Smooth muscle cell (in vitro differentiated cells): ENCODE measurements around the gene GIMAP7. TPM values are rescaled to one million over a fixed set of nuclear protein-coding genes. Genes with fewer than 3 reads are reported as not detected.
"Not testable (repeated sequence)": the region's sequence is repeated elsewhere in the genome, so short reads cannot be mapped to it uniquely, and the experiment has no call there.

ENCODE experiments used
- DNase-seq: peaks from one replicate; lab custom pipeline; 2025; ENCODE audit not compliant: unreplicated experiment; lab: John Stamatoyannopoulos, UW
- H2AFZ ChIP-seq: fragments of 200-600 bp; sonication (generic); 2 replicates; pipeline ENCODE4 v1.6.0; 2016; ENCODE audit warnings: antibody characterized with exemption, low read depth, mild to moderate bottlenecking
- H3F3A ChIP-seq: fragments of 200-600 bp; sonication (generic); 2 replicates; pipeline ENCODE4 v1.6.0; 2017; ENCODE audit warnings: antibody characterized with exemption, low read depth
- H3K27ac ChIP-seq: fragments of 200-600 bp; sonication (generic); 2 replicates; pipeline ENCODE4 v1.5.1; 2016; ENCODE audit warnings: low read depth, mild to moderate bottlenecking
- H3K27me3 ChIP-seq: fragments of 200-600 bp; sonication (generic); 2 replicates; pipeline ENCODE4 v1.6.1; 2016; ENCODE audit warnings: low read depth, mild to moderate bottlenecking
- H3K36me3 ChIP-seq: fragments of 200-600 bp; sonication (generic); 2 replicates; pipeline ENCODE4 v1.5.1; 2016; ENCODE audit warnings: low read depth
- H3K4me1 ChIP-seq: fragments of 200-600 bp; sonication (generic); 2 replicates; pipeline ENCODE4 v1.5.1; 2016; ENCODE audit warnings: low read depth
- H3K4me2 ChIP-seq: fragments of 200-600 bp; sonication (generic); 2 replicates; pipeline ENCODE4 v1.6.0; 2016; ENCODE audit warnings: mild to moderate bottlenecking
- H3K4me3 ChIP-seq: fragments of 200-600 bp; sonication (generic); 2 replicates; pipeline ENCODE4 v1.5.1; 2016; ENCODE audit warnings: mild to moderate bottlenecking
- H3K79me2 ChIP-seq: fragments of 200-600 bp; sonication (generic); 2 replicates; pipeline ENCODE4 v1.6.0; 2016; ENCODE audit warnings: low read depth, mild to moderate bottlenecking
- H3K9ac ChIP-seq: fragments of 200-600 bp; sonication (generic); 2 replicates; pipeline ENCODE4 v1.6.0; 2016; ENCODE audit warnings: low read depth
- H3K9me3 ChIP-seq: fragments of 200-600 bp; sonication (generic); replicated peaks from 2 replicates; pipeline ENCODE4 v1.5.1; 2016; ENCODE audit warnings: low read depth
- H4K20me1 ChIP-seq: fragments of 200-600 bp; sonication (generic); 2 replicates; pipeline ENCODE4 v1.6.0; 2016; ENCODE audit warnings: low read depth
- CTCF ChIP-seq: fragments of 200-600 bp; sonication (generic); IDR thresholded peaks from 2 replicates; pipeline ENCODE4 v1.5.1; 2017; ENCODE audit warnings: borderline replicate concordance, mild to moderate bottlenecking, antibody characterized with exemption; ENCODE audit not compliant: insufficient read depth, poor library complexity, severe bottlenecking
- WGBS: methylation state at CpG from one replicate; pipeline ENCODE4 v1.1.7; 2016; ENCODE audit warnings: low lambda C conversion rate; 5-methylcytosine and 5-hydroxymethylcytosine counted together
- polyA plus RNA-seq: library from polyadenylated mRNA; unstranded; fragments of >200 nt; fragmentation: Nextera tagmentation; extraction: Ambion mirVana; gene quantifications from 2 replicates; pipeline ENCODE4 v1.2.1, GENCODE V29; 2016
- total RNA-seq: library from RNA; depleted of rRNA; stranded (reverse); fragments of >200 nt; gene quantifications from 2 replicates; pipeline ENCODE4 v1.2.3, GENCODE V29; 2014

The GIMAP7 gene
- total and polyA plus RNA-seq, 2 experiments from 2014 or later, result not detected

DNA sequence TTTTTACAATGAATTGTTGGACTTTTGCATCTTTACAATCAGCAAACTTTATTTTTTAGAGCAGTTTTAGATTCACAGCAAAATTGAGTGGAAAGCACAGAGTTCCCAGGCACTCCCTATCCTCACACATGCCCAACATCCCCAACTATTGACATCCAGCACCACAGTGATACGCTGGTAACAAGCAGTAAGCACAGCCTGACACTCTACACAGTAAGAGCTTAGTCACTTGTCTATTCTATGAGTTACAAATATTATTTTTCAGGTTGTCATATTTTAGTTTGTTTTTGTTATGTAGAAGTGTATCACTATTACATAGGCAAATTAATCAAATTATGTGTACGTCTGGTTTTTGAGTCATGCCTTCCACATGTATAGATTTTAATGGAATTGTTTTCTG, 27.0 kb upstream of the GIMAP7 start:
- Histone ChIP-seq H3F3A (no peaks in the 10 kb centered on the region), H3K4me2 (no peak overlapping the region), H3K27me3 (no peaks in the 10 kb centered on the region), H3K4me3 (no peak overlapping the region), H3K9me3 (no peaks in the 10 kb centered on the region), H3K36me3 (no peaks in the 10 kb centered on the region), H4K20me1 (no peaks in the 10 kb centered on the region), H3K4me1 (no peaks in the 10 kb centered on the region), H3K9ac (no peak overlapping the region), H3K79me2 (no peaks in the 10 kb centered on the region), H2AFZ (no peak overlapping the region), H3K27ac (no peak overlapping the region)
- 85% methylated on average over 2 of the region's 2 CpGs for WGBS
- no peak for DNase-seq
- no peak for TF ChIP-seq CTCF

DNA sequence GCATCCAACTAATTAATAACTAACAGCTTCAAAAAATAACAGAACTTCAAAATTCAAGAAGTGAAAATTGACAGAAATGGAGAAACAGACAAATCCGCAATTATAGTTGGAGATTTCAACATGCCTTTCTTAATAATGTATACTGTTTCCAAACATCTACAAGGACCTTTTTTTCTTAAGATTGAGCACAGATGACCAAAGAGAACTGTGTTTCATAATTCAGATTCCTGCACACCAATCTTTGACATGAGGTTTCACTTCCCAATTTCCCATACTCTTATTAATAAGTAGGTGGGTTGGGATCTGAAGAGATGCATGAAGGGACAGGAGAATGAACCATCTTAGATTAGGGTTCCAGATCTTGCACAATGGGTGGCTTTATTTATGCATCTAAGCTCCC, 24.9 kb upstream of the GIMAP7 start:
- TF ChIP-seq CTCF, result no peak
- WGBS, result 85% methylated on average over 1 of the region's 1 CpG
- no peaks in the 10 kb centered on the region for H3K9me3 ChIP-seq
- H3K4me2 ChIP-seq, result no peak overlapping the region
- DNase-seq, result no peak
- no peaks in the 10 kb centered on the region for H4K20me1 ChIP-seq
- H3K9ac ChIP-seq, result no peak overlapping the region
- H3K36me3 ChIP-seq, result no peaks in the 10 kb centered on the region
- H3K4me3 ChIP-seq, result no peak overlapping the region
- no peak overlapping the region for H3K27ac ChIP-seq
- no peaks in the 10 kb centered on the region for H3K27me3 ChIP-seq
- H2AFZ ChIP-seq, result no peak overlapping the region
- H3F3A ChIP-seq, result no peaks in the 10 kb centered on the region
- no peaks in the 10 kb centered on the region for H3K79me2 ChIP-seq
- no peaks in the 10 kb centered on the region for H3K4me1 ChIP-seq

GRCh38 chr7:150493442-150493841, 21.2 kb upstream of the GIMAP7 start:
- DNase-seq, result not testable (repeated sequence)
- WGBS, result 78% methylated on average over 3 of the region's 3 CpGs

GRCh38 chr7:150502519-150502918, 12.2 kb upstream of the GIMAP7 start:
- no peak for DNase-seq
- no peak overlapping the region for H3K27ac ChIP-seq
- no peak overlapping the region for H3K4me3 ChIP-seq
- no peaks in the 10 kb centered on the region for H3F3A ChIP-seq
- H3K36me3 ChIP-seq, result no peaks in the 10 kb centered on the region
- H3K9ac ChIP-seq, result no peak overlapping the region
- H4K20me1 ChIP-seq, result no peaks in the 10 kb centered on the region
- H3K27me3 ChIP-seq, result no peaks in the 10 kb centered on the region
- no peak overlapping the region for H2AFZ ChIP-seq
- no peak overlapping the region for H3K4me2 ChIP-seq
- no peak for TF ChIP-seq CTCF
- H3K4me1 ChIP-seq, result no peaks in the 10 kb centered on the region
- H3K9me3 ChIP-seq, result no peaks in the 10 kb centered on the region
- no peaks in the 10 kb centered on the region for H3K79me2 ChIP-seq

More at GRCh38 chr7:150493442-150493841, 21.2 kb upstream of the GIMAP7 start:
- H3K79me2 ChIP-seq, H3K27me3 ChIP-seq, H3K36me3 ChIP-seq, H2AFZ ChIP-seq, H3K4me2 ChIP-seq, H3K27ac ChIP-seq, H4K20me1 ChIP-seq, H3K4me3 ChIP-seq, H3F3A ChIP-seq, H3K9me3 ChIP-seq, H3K4me1 ChIP-seq, H3K9ac ChIP-seq: not testable (repeated sequence)
